Prostate gland (tissue), 2 donors: ENCODE measurements around the gene SDR39U1.
A peak's percentile ranks its signal among the peaks of the same experiment; 100 is the strongest.

Experiments
- POLR2A ChIP-seq: fragments of 450-650 bp; IDR thresholded peaks from one replicate; pipeline ENCODE4 v1.6.1; 2016; ENCODE audit warnings: antibody characterized with exemption, mild to moderate bottlenecking
- POLR2AphosphoS5 ChIP-seq: sonication (generic); formaldehyde crosslinking; IDR thresholded peaks from one replicate; pipeline ENCODE4 v1.6.1; 2017; ENCODE audit warnings: antibody characterized with exemption
- TF ChIP-seq, protein P1 (sequence below), 4 experiments: fragments of 200-600 bp in 2 of 4; fragments of 450-650 bp in 2 of 4; sonication (generic) in 2 of 4; IDR thresholded peaks; 1 replicate in 3 of 4; 2 replicates in 1 of 4; pipeline ENCODE4 v1.5.1; 2016 to 2019; ENCODE audit warnings: antibody characterized with exemption in 4 of 4, mild to moderate bottlenecking in 2 of 4, moderate library complexity in 2 of 4

DNA sequence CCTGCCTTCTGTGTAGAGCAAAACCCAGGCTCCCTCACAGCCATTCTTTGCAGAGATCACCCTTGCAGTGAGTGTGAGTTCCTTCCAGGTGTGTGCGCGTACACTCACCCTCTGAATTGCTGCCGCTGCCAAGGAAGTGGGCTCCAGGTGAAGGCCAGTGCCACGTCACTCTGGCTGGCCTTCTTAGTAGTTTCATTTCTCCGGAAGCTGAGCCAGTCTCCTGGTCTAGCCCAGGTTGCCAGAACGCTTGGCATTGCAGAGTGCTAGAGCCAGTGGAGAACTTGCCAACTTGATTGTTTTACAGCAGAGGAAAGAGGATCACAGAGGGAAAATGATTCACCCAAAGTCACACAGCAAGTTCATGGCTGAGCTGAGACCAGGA, 24.1 kb downstream of the SDR39U1 start:
- TF ChIP-seq, protein P1, sequence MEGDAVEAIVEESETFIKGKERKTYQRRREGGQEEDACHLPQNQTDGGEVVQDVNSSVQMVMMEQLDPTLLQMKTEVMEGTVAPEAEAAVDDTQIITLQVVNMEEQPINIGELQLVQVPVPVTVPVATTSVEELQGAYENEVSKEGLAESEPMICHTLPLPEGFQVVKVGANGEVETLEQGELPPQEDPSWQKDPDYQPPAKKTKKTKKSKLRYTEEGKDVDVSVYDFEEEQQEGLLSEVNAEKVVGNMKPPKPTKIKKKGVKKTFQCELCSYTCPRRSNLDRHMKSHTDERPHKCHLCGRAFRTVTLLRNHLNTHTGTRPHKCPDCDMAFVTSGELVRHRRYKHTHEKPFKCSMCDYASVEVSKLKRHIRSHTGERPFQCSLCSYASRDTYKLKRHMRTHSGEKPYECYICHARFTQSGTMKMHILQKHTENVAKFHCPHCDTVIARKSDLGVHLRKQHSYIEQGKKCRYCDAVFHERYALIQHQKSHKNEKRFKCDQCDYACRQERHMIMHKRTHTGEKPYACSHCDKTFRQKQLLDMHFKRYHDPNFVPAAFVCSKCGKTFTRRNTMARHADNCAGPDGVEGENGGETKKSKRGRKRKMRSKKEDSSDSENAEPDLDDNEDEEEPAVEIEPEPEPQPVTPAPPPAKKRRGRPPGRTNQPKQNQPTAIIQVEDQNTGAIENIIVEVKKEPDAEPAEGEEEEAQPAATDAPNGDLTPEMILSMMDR (IDR thresholded peaks at IDR 0.05), result no peak
- no peak for TF ChIP-seq POLR2A
- peak; percentile 30 for TF ChIP-seq POLR2AphosphoS5
